Loucy (cell line): ENCODE data around the gene CACNA1H.

Source experiments
- H2AFZ ChIP-seq: fragments of 200-600 bp; sonication (generic); 2 replicates; pipeline ENCODE4 v1.6.0; 2016; ENCODE audit warnings: antibody characterized with exemption, mild to moderate bottlenecking, low read length, moderate library complexity
- H3F3A ChIP-seq: fragments of 200-600 bp; 2 replicates; pipeline ENCODE4 v1.6.0; 2016; ENCODE audit warnings: antibody characterized with exemption, low read depth, mild to moderate bottlenecking
- H3K27me3 ChIP-seq: fragments of 200-600 bp; sonication (generic); 2 replicates; pipeline ENCODE4 v1.6.1; 2014; ENCODE audit warnings: low read length, mild to moderate bottlenecking; ENCODE audit not compliant: insufficient read depth, poor library complexity, severe bottlenecking
- H3K36me3 ChIP-seq: fragments of 200-600 bp; sonication (generic); 2 replicates; pipeline ENCODE4 v1.6.1; 2016; ENCODE audit warnings: low read length; ENCODE audit not compliant: insufficient read depth
- H3K4me1 ChIP-seq: fragments of 200-600 bp; sonication (generic); 2 replicates; pipeline ENCODE4 v1.5.1; 2014; ENCODE audit warnings: low read length, mild to moderate bottlenecking; ENCODE audit not compliant: insufficient read depth, poor library complexity, severe bottlenecking
- H3K4me2 ChIP-seq: fragments of 200-600 bp; sonication (generic); 2 replicates; pipeline ENCODE4 v1.6.0; 2014; ENCODE audit warnings: antibody characterized with exemption, low read length, low read depth, mild to moderate bottlenecking; ENCODE audit not compliant: poor library complexity, severe bottlenecking
- H3K4me3 ChIP-seq: fragments of 200-600 bp; sonication (generic); 2 replicates; pipeline ENCODE4 v1.5.1; 2014; ENCODE audit warnings: low read length, mild to moderate bottlenecking, mixed read lengths; ENCODE audit not compliant: poor library complexity, severe bottlenecking
- H3K79me2 ChIP-seq: fragments of 200-600 bp; sonication (generic); 2 replicates; pipeline ENCODE4 v1.6.1; 2014; ENCODE audit warnings: low read length; ENCODE audit not compliant: insufficient read depth
- H3K9ac ChIP-seq: fragments of 200-600 bp; sonication (generic); 2 replicates; pipeline ENCODE4 v1.6.0; 2014; ENCODE audit warnings: mild to moderate bottlenecking, low read depth, low read length, moderate library complexity; ENCODE audit not compliant: poor library complexity, severe bottlenecking
- H3K9me2 ChIP-seq: fragments of 200-600 bp; sonication (generic); replicated peaks from 2 replicates; pipeline ENCODE4 v1.6.1; 2016; ENCODE audit warnings: low read depth, low read length, mixed read lengths
- H3K9me3 ChIP-seq: fragments of 200-600 bp; sonication (generic); 2 replicates; pipeline ENCODE4 v1.6.1; 2014; ENCODE audit warnings: mild to moderate bottlenecking, antibody characterized with exemption, low read length, low read depth; ENCODE audit not compliant: insufficient read depth
- H4K20me1 ChIP-seq: fragments of 200-600 bp; sonication (generic); 2 replicates; pipeline ENCODE4 v1.6.0; 2014; ENCODE audit warnings: antibody characterized with exemption, low read length, mild to moderate bottlenecking; ENCODE audit not compliant: insufficient read depth, poor library complexity, severe bottlenecking
- EZH2phosphoT487 ChIP-seq: fragments of 200-600 bp; IDR thresholded peaks from 2 replicates; pipeline ENCODE4 v1.6.1; 2018; ENCODE audit warnings: antibody characterized with exemption, mild to moderate bottlenecking, moderate library complexity, borderline replicate concordance
- TF ChIP-seq, protein P1 (sequence below): fragments of 200-600 bp; sonication (generic); conservative IDR thresholded peaks from 2 replicates; pipeline ENCODE4 v1.5.1; 2014; ENCODE audit warnings: mild to moderate bottlenecking, antibody characterized with exemption, low read length

Gene CACNA1H

DNA sequence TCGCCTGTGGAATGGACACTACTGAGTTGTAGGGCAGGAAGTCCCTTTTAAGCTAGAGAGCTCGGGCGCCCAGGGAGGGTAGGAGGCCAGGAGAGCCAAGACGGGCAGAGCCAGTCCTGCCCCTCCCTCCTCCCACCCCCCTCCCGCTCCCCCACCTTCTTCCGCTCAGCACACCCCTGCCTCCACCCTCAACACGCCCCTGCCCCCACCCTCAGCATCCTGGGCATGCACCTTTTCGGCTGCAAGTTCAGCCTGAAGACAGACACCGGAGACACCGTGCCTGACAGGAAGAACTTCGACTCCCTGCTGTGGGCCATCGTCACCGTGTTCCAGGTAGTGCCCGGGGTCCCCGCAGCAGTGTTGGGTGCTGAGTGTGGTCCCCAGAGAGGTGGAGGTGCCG, 53.9 kb downstream of the CACNA1H start:
- Histone ChIP-seq H3K9me3 (no peaks in the 10 kb centered on the region), H3K4me1 (no peaks in the 10 kb centered on the region), H4K20me1 (no peaks in the 10 kb centered on the region), H3K9me2 (no peaks in the 10 kb centered on the region), H3K4me2 (no peak overlapping the region), H3K36me3 (no peaks in the 10 kb centered on the region), H3K79me2 (no peaks in the 10 kb centered on the region), H2AFZ (no peak overlapping the region), H3F3A (no peaks in the 10 kb centered on the region), H3K9ac (no peak overlapping the region), H3K4me3 (no peak overlapping the region), H3K27me3 (no peaks in the 10 kb centered on the region)
- TF ChIP-seq, protein P1, sequence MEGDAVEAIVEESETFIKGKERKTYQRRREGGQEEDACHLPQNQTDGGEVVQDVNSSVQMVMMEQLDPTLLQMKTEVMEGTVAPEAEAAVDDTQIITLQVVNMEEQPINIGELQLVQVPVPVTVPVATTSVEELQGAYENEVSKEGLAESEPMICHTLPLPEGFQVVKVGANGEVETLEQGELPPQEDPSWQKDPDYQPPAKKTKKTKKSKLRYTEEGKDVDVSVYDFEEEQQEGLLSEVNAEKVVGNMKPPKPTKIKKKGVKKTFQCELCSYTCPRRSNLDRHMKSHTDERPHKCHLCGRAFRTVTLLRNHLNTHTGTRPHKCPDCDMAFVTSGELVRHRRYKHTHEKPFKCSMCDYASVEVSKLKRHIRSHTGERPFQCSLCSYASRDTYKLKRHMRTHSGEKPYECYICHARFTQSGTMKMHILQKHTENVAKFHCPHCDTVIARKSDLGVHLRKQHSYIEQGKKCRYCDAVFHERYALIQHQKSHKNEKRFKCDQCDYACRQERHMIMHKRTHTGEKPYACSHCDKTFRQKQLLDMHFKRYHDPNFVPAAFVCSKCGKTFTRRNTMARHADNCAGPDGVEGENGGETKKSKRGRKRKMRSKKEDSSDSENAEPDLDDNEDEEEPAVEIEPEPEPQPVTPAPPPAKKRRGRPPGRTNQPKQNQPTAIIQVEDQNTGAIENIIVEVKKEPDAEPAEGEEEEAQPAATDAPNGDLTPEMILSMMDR, result no peak

DNA sequence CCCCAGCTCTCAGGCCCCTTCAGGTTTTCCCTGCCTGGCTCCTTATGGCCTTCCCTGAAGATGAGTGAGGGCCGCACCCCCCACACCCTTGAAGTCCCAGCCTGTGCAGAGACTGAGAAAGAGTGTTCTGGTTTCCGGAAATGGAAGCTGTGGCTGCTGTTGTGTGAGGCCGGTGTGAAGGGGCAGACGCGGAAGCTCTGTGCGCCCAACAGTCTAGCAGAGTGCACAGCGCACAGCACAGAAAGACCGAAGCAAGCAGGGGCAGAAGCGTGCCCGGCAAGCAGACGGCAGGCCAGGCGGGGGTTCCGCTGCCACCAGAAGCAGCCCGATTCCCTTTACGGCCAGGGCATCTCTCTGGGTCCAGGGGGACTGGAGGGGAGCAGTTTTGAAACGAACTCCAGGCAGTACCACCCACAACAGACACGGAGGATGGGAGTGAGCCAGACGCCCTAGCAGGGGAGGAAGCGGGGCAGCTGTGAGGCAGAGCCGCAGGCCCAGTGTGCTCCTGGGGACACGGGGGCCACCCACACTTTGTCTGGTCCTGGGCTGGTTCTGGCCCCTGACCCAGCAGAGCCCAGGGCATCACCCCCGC, 55.4 kb downstream of the CACNA1H start:
- H3K4me3 ChIP-seq, result no peak overlapping the region
- H3K9ac ChIP-seq, result no peak overlapping the region
- no peaks in the 10 kb centered on the region for H3K27me3 ChIP-seq
- no peaks in the 10 kb centered on the region for H4K20me1 ChIP-seq
- no peaks in the 10 kb centered on the region for H3F3A ChIP-seq
- no peak for TF ChIP-seq EZH2phosphoT487
- TF ChIP-seq, protein P1, result no peak
- H3K4me2 ChIP-seq, result no peak overlapping the region
- H3K9me3 ChIP-seq, result no peaks in the 10 kb centered on the region
- H3K4me1 ChIP-seq, result no peaks in the 10 kb centered on the region
- no peaks in the 10 kb centered on the region for H3K9me2 ChIP-seq
- H2AFZ ChIP-seq, result no peak overlapping the region
- H3K79me2 ChIP-seq, result no peaks in the 10 kb centered on the region
- H3K36me3 ChIP-seq, result no peaks in the 10 kb centered on the region

DNA sequence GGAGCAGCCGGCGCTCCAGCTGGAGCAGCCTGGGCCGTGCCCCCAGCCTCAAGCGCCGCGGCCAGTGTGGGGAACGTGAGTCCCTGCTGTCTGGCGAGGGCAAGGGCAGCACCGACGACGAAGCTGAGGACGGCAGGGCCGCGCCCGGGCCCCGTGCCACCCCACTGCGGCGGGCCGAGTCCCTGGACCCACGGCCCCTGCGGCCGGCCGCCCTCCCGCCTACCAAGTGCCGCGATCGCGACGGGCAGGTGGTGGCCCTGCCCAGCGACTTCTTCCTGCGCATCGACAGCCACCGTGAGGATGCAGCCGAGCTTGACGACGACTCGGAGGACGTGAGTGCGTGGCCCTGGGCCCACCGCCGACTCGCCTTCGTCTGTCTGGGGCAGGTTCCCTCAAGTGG, 56.2 kb downstream of the CACNA1H start:
- Histone ChIP-seq H3K27me3 (no peaks in the 10 kb centered on the region), H2AFZ (no peak overlapping the region), H3K9me2 (no peaks in the 10 kb centered on the region), H3K36me3 (no peaks in the 10 kb centered on the region), H3F3A (no peaks in the 10 kb centered on the region), H3K9ac (no peak overlapping the region), H3K4me1 (no peaks in the 10 kb centered on the region), H3K79me2 (no peaks in the 10 kb centered on the region), H3K4me2 (no peak overlapping the region), H4K20me1 (no peaks in the 10 kb centered on the region), H3K4me3 (no peak overlapping the region), H3K9me3 (no peaks in the 10 kb centered on the region)
- TF ChIP-seq EZH2phosphoT487, result no peak
- TF ChIP-seq, protein P1, result no peak
